Upper lobe of left lung (tissue), 6 donors: Measurements from ENCODE around the gene ARHGAP15. TPM values are rescaled to one million over a fixed set of nuclear protein-coding genes. Genes with fewer than 3 reads are reported as not detected.

Experiments
- ATAC-seq, 2 donors: fragments of 200-7000 bp; cut with Tn5 transposase; one replicate each; pipeline ENCODE4 v1.9.1; 2022; ENCODE audit warnings: mild to moderate bottlenecking in 2 of 2, moderate library complexity in 2 of 2; ENCODE audit not compliant: low FRiP score in 2 of 2
- DNase-seq, 2 donors: peaks; one replicate each; pipeline ENCODE4 v3.0.0-alpha.2; 2019 to 2020
- H3K27ac ChIP-seq, 4 donors: fragments of 200-600 bp; sonication (generic); one replicate each; pipeline ENCODE4 v1.5.1; 2016 to 2019
- H3K27me3 ChIP-seq, 4 donors: fragments of 200-600 bp; sonication (generic); one replicate each; pipeline ENCODE4 v1.5.1; 2017 to 2019
- H3K36me3 ChIP-seq, 4 donors: fragments of 200-600 bp; sonication (generic); one replicate each; pipeline ENCODE4 v1.5.1; 2016 to 2019
- H3K4me1 ChIP-seq, 4 donors: fragments of 200-600 bp; sonication (generic); one replicate each; pipeline ENCODE4 v1.5.1; 2018 to 2019
- H3K4me3 ChIP-seq, 4 donors: fragments of 200-600 bp; sonication (generic); one replicate each; pipeline ENCODE4 v1.5.1; 2017 to 2019; ENCODE audit warnings: mild to moderate bottlenecking in 2 of 4, moderate library complexity in 1 of 4
- H3K9me3 ChIP-seq, 4 donors: fragments of 200-600 bp; sonication (generic); one replicate each; pipeline ENCODE4 v1.5.1; 2018 to 2019
- EP300 ChIP-seq, 4 donors: sonication (generic); formaldehyde crosslinking; IDR thresholded peaks; one replicate each; pipeline ENCODE4 v1.5.1; 2017; ENCODE audit warnings: antibody characterized with exemption in 4 of 4, control low read depth in 2 of 4
- POLR2A ChIP-seq, 4 donors: fragments of 450-650 bp; IDR thresholded peaks; one replicate each; pipeline ENCODE4 v1.5.1; 2016 to 2017; ENCODE audit warnings: antibody characterized with exemption in 4 of 4, mild to moderate bottlenecking in 2 of 4
- POLR2AphosphoS5 ChIP-seq, 2 donors: sonication (generic); formaldehyde crosslinking; IDR thresholded peaks; one replicate each; pipeline ENCODE4 v1.5.1; 2017; ENCODE audit warnings: antibody characterized with exemption in 2 of 2
- WGBS, 2 donors: methylation state at CpG; one replicate each; pipeline ENCODE4 v1.1.5; 2017 to 2018; 5-methylcytosine and 5-hydroxymethylcytosine counted together
- total RNA-seq, 6 donors: library from RNA; depleted of rRNA in 4 of 6; stranded (reverse); fragments of >200 nt in 4 of 6; gene quantifications; one replicate each; pipeline versions ENCODE4 v1.1.0 to v1.2.1, GENCODE V29; 2016 to 2021
- TF ChIP-seq, protein P1 (sequence below), 6 experiments: fragments of 450-650 bp in 4 of 6; fragments of 200-600 bp in 2 of 6; sonication (generic) in 2 of 6; IDR thresholded peaks; one replicate each; pipeline ENCODE4 v1.5.1; 2016 to 2019; ENCODE audit warnings: antibody characterized with exemption in 6 of 6
- donor health status: DM: no; HTN: no; CAD: no; lungs with moderate emphysema.
- donor health status: DM: no; HTN: yes; CAD: no; lungs with severe emphysema.

Gene ARHGAP15
- total RNA-seq, 6 donors from 2014 or later = 11.9 to 57.6 (median 17.5) TPM

DNA sequence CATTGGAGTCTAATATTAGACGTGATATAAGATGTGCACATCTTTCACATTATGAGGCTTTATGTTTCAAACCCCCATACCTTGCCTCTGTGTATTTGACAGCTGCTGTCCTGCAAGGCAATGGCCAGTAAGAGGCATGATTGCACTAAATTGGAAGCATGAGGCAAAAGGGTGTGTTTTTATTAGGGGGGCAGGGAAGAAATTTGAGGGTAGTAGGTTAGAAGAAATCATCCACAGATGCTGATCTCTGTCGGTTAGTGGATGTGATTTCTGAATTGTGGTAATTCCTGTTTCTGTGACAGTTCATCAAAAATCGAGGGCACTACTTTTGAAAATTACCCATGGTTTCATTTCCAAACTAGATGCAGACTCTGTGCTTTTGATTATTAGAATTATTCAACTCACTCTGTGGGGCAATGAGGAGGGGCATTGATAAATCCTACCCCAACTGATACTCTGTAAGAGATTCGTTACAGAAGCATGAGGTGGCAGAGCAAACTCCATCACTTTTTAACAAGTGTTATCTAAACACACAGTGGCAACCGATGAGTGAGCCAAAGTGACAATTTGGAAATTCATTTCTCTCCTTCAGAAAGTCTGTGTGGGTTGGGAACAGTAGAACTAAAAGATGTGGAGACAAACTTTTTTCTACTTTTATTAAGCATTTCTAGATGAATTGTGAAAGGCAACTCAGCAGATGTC lies 453.0 kb downstream of the ARHGAP15 start:
- H3K4me1 ChIP-seq = peaks cover 0 to 7% (median 2%) of the 10 kb centered on the region in 4 donors
- TF ChIP-seq EP300 (IDR thresholded peaks at IDR 0.05) (no peak), POLR2AphosphoS5 (IDR thresholded peaks at IDR 0.05) (no peak), POLR2A (IDR thresholded peaks at IDR 0.05) (no peak)
- TF ChIP-seq, protein P1, sequence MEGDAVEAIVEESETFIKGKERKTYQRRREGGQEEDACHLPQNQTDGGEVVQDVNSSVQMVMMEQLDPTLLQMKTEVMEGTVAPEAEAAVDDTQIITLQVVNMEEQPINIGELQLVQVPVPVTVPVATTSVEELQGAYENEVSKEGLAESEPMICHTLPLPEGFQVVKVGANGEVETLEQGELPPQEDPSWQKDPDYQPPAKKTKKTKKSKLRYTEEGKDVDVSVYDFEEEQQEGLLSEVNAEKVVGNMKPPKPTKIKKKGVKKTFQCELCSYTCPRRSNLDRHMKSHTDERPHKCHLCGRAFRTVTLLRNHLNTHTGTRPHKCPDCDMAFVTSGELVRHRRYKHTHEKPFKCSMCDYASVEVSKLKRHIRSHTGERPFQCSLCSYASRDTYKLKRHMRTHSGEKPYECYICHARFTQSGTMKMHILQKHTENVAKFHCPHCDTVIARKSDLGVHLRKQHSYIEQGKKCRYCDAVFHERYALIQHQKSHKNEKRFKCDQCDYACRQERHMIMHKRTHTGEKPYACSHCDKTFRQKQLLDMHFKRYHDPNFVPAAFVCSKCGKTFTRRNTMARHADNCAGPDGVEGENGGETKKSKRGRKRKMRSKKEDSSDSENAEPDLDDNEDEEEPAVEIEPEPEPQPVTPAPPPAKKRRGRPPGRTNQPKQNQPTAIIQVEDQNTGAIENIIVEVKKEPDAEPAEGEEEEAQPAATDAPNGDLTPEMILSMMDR (IDR thresholded peaks at IDR 0.05) = no peak
- no peaks in the 10 kb centered on the region for H3K27me3 ChIP-seq
- peak overlapping the region in 1 of 4 donors; percentile 42 for H3K27ac ChIP-seq
- 32 to 46% methylated on average over 5 of the region's 5 CpGs for WGBS, 2 donors
- H3K9me3 ChIP-seq = peaks cover 0 to 3% (median 0%) of the 10 kb centered on the region in 4 donors
- no peak for DNase-seq
- H3K36me3 ChIP-seq = no peaks in the 10 kb centered on the region
- ATAC-seq = no peak
- no peak overlapping the region for H3K4me3 ChIP-seq

DNA sequence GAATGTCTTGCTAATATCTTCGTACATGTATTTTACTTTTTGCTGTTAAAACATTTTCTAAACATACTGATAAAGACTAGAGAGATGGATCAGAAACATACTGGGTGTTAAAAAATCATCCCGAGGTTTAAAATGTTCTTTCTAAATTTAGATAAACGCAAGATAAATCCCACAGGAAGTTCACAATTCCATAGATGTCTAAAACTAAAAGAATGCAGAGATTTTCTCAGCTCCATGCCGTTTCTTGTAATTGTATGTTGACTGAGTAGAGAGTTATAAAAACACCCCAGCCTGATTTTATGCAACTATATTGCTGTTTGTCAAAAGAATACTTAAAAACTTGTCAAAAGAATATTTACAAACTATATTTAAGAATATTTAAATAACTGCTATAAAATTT lies 455.7 kb downstream of the ARHGAP15 start:
- H3K4me3 ChIP-seq = no peak overlapping the region
- no peaks in the 10 kb centered on the region for H3K27me3 ChIP-seq
- TF ChIP-seq POLR2AphosphoS5 (IDR thresholded peaks at IDR 0.05) (no peak), POLR2A (IDR thresholded peaks at IDR 0.05) (no peak), EP300 (IDR thresholded peaks at IDR 0.05) (no peak)
- TF ChIP-seq, protein P1 (IDR thresholded peaks at IDR 0.05) = no peak
- H3K27ac ChIP-seq = no peak overlapping the region
- H3K4me1 ChIP-seq = peaks cover 0 to 7% (median 2%) of the 10 kb centered on the region in 4 donors
- no peaks in the 10 kb centered on the region for H3K36me3 ChIP-seq
- ATAC-seq (no peak), DNase-seq (no peak)
- WGBS, 2 donors = 61 to 64% methylated on average over 4 of the region's 4 CpGs
- H3K9me3 ChIP-seq = peaks cover 0 to 3% (median 0%) of the 10 kb centered on the region in 4 donors

DNA sequence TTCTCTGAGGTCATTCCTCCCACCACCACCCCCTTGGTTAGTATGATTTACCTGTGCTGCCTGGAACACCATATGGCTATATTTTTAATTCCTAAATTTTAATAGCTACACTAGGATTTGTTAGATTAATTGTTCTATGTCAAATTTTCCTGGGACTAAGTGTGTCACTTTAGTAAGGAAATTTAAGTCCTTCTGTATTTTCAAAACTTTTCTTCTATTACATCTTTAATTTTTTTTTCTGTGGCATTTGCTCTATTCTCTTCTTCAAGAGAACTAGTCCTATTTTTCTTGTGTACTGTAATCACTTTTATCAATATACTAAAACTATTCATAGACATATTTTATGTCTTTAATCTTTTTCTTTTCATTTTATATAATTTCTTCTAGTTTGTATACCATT lies 456.9 kb downstream of the ARHGAP15 start:
- no peak for ATAC-seq
- Histone ChIP-seq H3K27me3 (no peaks in the 10 kb centered on the region), H3K36me3 (no peaks in the 10 kb centered on the region), H3K9me3 (peaks cover 0 to 3% (median 0%) of the 10 kb centered on the region in 4 donors), H3K4me1 (peaks cover 0 to 7% (median 2%) of the 10 kb centered on the region in 4 donors), H3K27ac (no peak overlapping the region), H3K4me3 (no peak overlapping the region)
- TF ChIP-seq EP300 (IDR thresholded peaks at IDR 0.05) = no peak
- TF ChIP-seq, protein P1 (IDR thresholded peaks at IDR 0.05) = no peak
- no peak for TF ChIP-seq POLR2A (IDR thresholded peaks at IDR 0.05)
- no peak for TF ChIP-seq POLR2AphosphoS5 (IDR thresholded peaks at IDR 0.05)
- DNase-seq = no peak

DNA sequence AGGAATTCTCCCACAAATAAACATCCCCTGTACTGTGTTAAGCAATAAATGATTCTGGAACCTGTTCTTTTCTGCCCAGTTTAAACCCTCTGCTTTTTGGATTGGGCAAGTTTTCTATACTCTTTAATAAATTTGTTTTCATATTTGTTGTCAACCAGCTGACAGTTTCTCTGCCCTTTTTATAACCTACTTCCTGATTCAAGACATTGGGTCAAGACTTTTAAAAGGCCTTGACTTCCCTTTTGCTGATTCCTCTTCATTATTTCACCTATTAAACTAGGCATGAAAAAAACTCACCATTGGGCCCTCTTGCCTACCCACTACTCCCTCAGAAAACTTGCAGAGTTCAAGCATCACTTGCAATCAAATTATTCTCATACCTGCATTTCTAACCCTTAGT lies 459.5 kb downstream of the ARHGAP15 start:
- Histone ChIP-seq H3K4me1 (no peaks in the 10 kb centered on the region), H3K4me3 (no peak overlapping the region), H3K9me3 (peaks cover 0 to 3% (median 0%) of the 10 kb centered on the region in 4 donors), H3K27ac (no peak overlapping the region), H3K36me3 (no peaks in the 10 kb centered on the region), H3K27me3 (no peaks in the 10 kb centered on the region)
- ATAC-seq = no peak
- TF ChIP-seq EP300 (IDR thresholded peaks at IDR 0.05) (no peak), POLR2AphosphoS5 (IDR thresholded peaks at IDR 0.05) (no peak), POLR2A (IDR thresholded peaks at IDR 0.05) (no peak)
- TF ChIP-seq, protein P1 (IDR thresholded peaks at IDR 0.05) = no peak
- no peak for DNase-seq

DNA sequence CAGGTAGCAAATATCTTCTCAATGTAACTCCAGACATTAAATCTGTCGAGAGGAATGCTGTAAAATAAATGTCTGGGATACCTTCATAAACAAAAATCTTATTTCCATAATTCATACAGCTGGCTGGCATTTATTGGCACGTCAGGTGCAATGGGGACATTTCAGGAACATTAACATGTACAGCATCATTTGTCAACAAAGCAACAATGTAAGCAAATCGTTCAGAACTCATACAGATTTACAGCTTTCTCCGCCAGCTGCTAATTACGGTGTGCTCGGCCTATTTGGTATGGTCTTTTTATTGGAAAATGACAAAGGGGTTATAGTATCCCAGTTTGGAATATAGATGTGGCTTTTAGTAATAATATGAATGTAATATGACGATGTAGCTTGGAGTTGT lies 464.9 kb downstream of the ARHGAP15 start:
- Histone ChIP-seq H3K4me1 (no peaks in the 10 kb centered on the region), H3K4me3 (no peak overlapping the region), H3K27me3 (no peaks in the 10 kb centered on the region), H3K36me3 (no peaks in the 10 kb centered on the region), H3K9me3 (no peaks in the 10 kb centered on the region), H3K27ac (no peak overlapping the region)
- no peak for DNase-seq
- 88 to 91% methylated on average over 7 of the region's 7 CpGs for WGBS, 2 donors
- TF ChIP-seq POLR2A (IDR thresholded peaks at IDR 0.05) (no peak), EP300 (IDR thresholded peaks at IDR 0.05) (no peak), POLR2AphosphoS5 (IDR thresholded peaks at IDR 0.05) (no peak)
- TF ChIP-seq, protein P1 (IDR thresholded peaks at IDR 0.05) = no peak
- no peak for ATAC-seq
